HepG2 (cell line): ENCODE measurements around the gene ABCB6. TPM values are rescaled to one million over a fixed set of nuclear protein-coding genes. Genes with fewer than 3 reads are reported as not detected.

ENCODE experiments used
- ARNTL ChIP-seq: sonication (generic); formaldehyde crosslinking; IDR thresholded peaks from 2 replicates; pipeline ENCODE4 v1.4.0; 2020; ENCODE audit warnings: mild to moderate bottlenecking, missing genetic modification reagents
- CHD4 ChIP-seq: fragments of 200-600 bp; sonication (generic); IDR thresholded peaks from 2 replicates; pipeline ENCODE4 v1.7.0; 2017; ENCODE audit warnings: mild to moderate bottlenecking, low read length, borderline replicate concordance
- HDAC1 ChIP-seq: sonication (generic); formaldehyde crosslinking; IDR thresholded peaks from 2 replicates; pipeline ENCODE4 v1.5.1; 2020; ENCODE audit warnings: mild to moderate bottlenecking, missing genetic modification reagents
- HMGXB3 ChIP-seq: sonication (generic); formaldehyde crosslinking; IDR thresholded peaks from 2 replicates; pipeline ENCODE4 v1.4.0; 2020; ENCODE audit warnings: missing genetic modification reagents, borderline replicate concordance
- HOXA3 ChIP-seq: sonication (generic); formaldehyde crosslinking; IDR thresholded peaks from 2 replicates; pipeline ENCODE4 v1.5.0; 2020; ENCODE audit warnings: missing genetic modification reagents
- IRF2 ChIP-seq: IDR thresholded peaks from 2 replicates; pipeline ENCODE4 v1.6.1; 2018; ENCODE audit warnings: missing genetic modification reagents, missing compliant biosample characterization
- IRX3 ChIP-seq: sonication (generic); formaldehyde crosslinking; IDR thresholded peaks from 2 replicates; pipeline ENCODE4 v1.8.1; 2023; ENCODE audit warnings: mild to moderate bottlenecking, low read depth, missing genetic modification reagents, borderline replicate concordance
- REPIN1 ChIP-seq: sonication (generic); formaldehyde crosslinking; IDR thresholded peaks from 2 replicates; pipeline ENCODE4 v1.8.0; 2022; ENCODE audit warnings: missing genetic modification reagents, low read depth, mild to moderate bottlenecking, borderline replicate concordance
- RFXAP ChIP-seq: sonication (generic); formaldehyde crosslinking; IDR thresholded peaks from 2 replicates; pipeline ENCODE4 v1.4.0; 2020; ENCODE audit warnings: missing genetic modification reagents, borderline replicate concordance
- SP5 ChIP-seq: IDR thresholded peaks from 2 replicates; pipeline ENCODE4 v1.6.1; 2016; ENCODE audit warnings: low read depth, borderline replicate concordance
- TFAP4 ChIP-seq: sonication (generic); IDR thresholded peaks from 2 replicates; pipeline ENCODE4 v1.6.1; 2016; ENCODE audit warnings: low read depth, borderline replicate concordance
- THAP9 ChIP-seq: sonication (generic); formaldehyde crosslinking; IDR thresholded peaks from 2 replicates; pipeline ENCODE4; 2020; ENCODE audit warnings: missing genetic modification reagents, mild to moderate bottlenecking, borderline replicate concordance
- ZBTB37 ChIP-seq: sonication (generic); formaldehyde crosslinking; IDR thresholded peaks from 2 replicates; pipeline ENCODE4 v1.4.0; 2020; ENCODE audit warnings: mild to moderate bottlenecking, missing genetic modification reagents
- ZNF263 ChIP-seq: sonication (generic); formaldehyde crosslinking; IDR thresholded peaks from 2 replicates; pipeline ENCODE4 v1.4.0; 2020; ENCODE audit warnings: missing genetic modification reagents
- ZNF331 ChIP-seq: sonication (generic); formaldehyde crosslinking; IDR thresholded peaks from 2 replicates; pipeline ENCODE4 v1.4.0; 2020; ENCODE audit warnings: missing genetic modification reagents
- ZNF34 ChIP-seq: sonication (generic); formaldehyde crosslinking; IDR thresholded peaks from 2 replicates; pipeline ENCODE4 v1.4.0; 2020; ENCODE audit warnings: mild to moderate bottlenecking, missing genetic modification reagents, borderline replicate concordance
- ZNF570 ChIP-seq: sonication (generic); formaldehyde crosslinking; IDR thresholded peaks from 2 replicates; pipeline ENCODE4 v1.4.0; 2020; ENCODE audit warnings: mild to moderate bottlenecking, missing genetic modification reagents, borderline replicate concordance
- ZNF780A ChIP-seq: sonication (generic); formaldehyde crosslinking; IDR thresholded peaks from 2 replicates; pipeline ENCODE4 v1.8.0; 2022; ENCODE audit warnings: mild to moderate bottlenecking, missing genetic modification reagents, moderate library complexity
- ZNF879 ChIP-seq: sonication (generic); formaldehyde crosslinking; IDR thresholded peaks from 2 replicates; pipeline ENCODE4 v1.8.1; 2023; ENCODE audit warnings: missing genetic modification reagents
- ZSCAN30 ChIP-seq: sonication (generic); formaldehyde crosslinking; IDR thresholded peaks from 2 replicates; pipeline ENCODE4 v1.5.0; 2020; ENCODE audit warnings: mild to moderate bottlenecking, missing genetic modification reagents
- polyA plus RNA-seq, 8 experiments: library from polyadenylated mRNA; depleted of rRNA in 3 of 8; stranded (reverse) in 7 of 8; unstranded in 1 of 8; fragments of >200 nt; fragmentation: Illumina TruSeq in 4 of 8; extraction: Trizol in 4 of 8; gene quantifications; 2 replicates each; pipeline versions ENCODE4 v1.2.1 to v1.2.3, GENCODE V29; 2011 to 2016; ENCODE audit warnings: low read depth in 4 of 8, missing spikeins in 1 of 8, mixed read lengths in 1 of 8; ENCODE audit not compliant: insufficient read depth in 1 of 8
- total RNA-seq, 5 experiments: library from RNA; depleted of rRNA; stranded (reverse); fragments of >200 nt; fragmentation: Illumina TruSeq; extraction: Trizol; gene quantifications; 2 replicates each; pipeline ENCODE4 v1.2.3, GENCODE V29; 2016; ENCODE audit warnings: low read depth in 1 of 5

The ABCB6 gene
- total and polyA plus RNA-seq, 2 of the 13 experiments (the other 11 are each of a cell fraction or from before 2014, with no cell fraction given): 91.1 to 137 TPM

- TF ChIP-seq ZBTB37 (CRISPR knock-in tag): peak; percentile 57; the same call in 1 of the 2 replicates
- peak; percentile 94 for TF ChIP-seq ZNF879
- peak; percentile 88 for TF ChIP-seq HDAC1 (CRISPR knock-in tag)
- TF ChIP-seq RFXAP: peak; percentile 85
- TF ChIP-seq IRF2 (CRISPR knock-in tag): peak; percentile 85
- peak; percentile 86 for TF ChIP-seq HMGXB3 (CRISPR knock-in tag)
- no peak for TF ChIP-seq ZSCAN30 (CRISPR knock-in tag)
- peak; percentile 92 for TF ChIP-seq THAP9
- TF ChIP-seq ARNTL: no peak
- TF ChIP-seq ZNF570 (CRISPR knock-in tag): no peak
- TF ChIP-seq HOXA3 (CRISPR knock-in tag): peak; percentile 68; the same call in 1 of the 2 replicates
- no peak for TF ChIP-seq CHD4
- TF ChIP-seq REPIN1 (CRISPR knock-in tag): peak; percentile 88
- peak; percentile 96 for TF ChIP-seq IRX3 (CRISPR knock-in tag)
- peak; percentile 14; the same call in 1 of the 2 replicates for TF ChIP-seq TFAP4
- TF ChIP-seq ZNF34 (CRISPR knock-in tag): no peak
- TF ChIP-seq ZNF263 (CRISPR knock-in tag): peak; percentile 70; the same call in 1 of the 2 replicates
- TF ChIP-seq ZNF780A: no peak
- TF ChIP-seq SP5 (CRISPR knock-in tag): peak; percentile 73
- TF ChIP-seq ZNF331 (CRISPR knock-in tag): peak; percentile 62; the same call in 1 of the 2 replicates
Measured at GRCh38 chr2:219160186-219161017, 58.4 kb downstream of the ABCB6 start, which contains the start of gene NHEJ1 (continued).
